CD4-positive, alpha-beta T cell treated with Interleukin-17A for 1 hour (primary cell): ENCODE results near the gene INTS2.
"Not testable (repeated sequence)": the region's sequence is repeated elsewhere in the genome, so short reads cannot be mapped to it uniquely, and the experiment has no call there.

Experiments
- DNase-seq: peaks from one replicate; pipeline ENCODE4 v3.0.0-alpha.2; 2020

Gene INTS2

DNA sequence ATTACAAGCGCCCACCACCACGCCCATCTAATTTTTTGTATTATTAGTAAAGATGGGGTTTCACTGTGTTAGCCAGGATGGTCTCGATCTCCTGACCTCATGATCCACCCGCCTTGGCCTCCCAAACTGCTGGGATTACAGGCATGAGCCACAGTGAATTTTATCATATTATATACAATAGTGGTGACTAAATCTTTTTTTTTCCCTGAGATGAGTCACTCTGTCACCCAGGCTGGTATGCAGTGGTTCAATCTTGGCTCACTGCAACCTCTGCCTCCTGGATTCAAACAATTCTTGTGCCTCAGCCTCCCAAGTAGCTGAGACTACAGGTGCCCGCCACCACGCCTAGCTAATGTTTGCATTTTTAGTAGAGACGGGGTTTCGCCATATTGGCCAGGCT is 41.9 kb downstream of the INTS2 start:
- DNase-seq = not testable (repeated sequence)

DNA sequence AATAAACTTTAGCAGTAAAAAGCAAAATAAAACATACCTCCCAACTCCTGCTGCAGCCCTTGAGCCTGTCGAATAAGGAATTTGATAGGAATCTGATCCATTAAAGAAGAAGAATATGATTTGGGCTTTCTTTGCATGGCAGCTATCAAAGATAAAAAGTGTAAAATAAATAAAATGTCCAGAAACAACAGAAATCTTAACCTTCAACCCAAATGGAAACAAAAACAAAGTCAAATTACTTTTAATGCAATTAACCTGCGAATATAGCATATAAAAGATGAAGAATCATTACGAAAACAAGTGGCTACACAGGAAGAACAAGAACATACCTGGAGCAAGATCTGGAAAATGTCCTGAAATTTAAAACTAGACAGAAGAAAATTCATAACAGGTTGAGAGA is 42.9 kb downstream of the INTS2 start:
- DNase-seq = no peak

DNA sequence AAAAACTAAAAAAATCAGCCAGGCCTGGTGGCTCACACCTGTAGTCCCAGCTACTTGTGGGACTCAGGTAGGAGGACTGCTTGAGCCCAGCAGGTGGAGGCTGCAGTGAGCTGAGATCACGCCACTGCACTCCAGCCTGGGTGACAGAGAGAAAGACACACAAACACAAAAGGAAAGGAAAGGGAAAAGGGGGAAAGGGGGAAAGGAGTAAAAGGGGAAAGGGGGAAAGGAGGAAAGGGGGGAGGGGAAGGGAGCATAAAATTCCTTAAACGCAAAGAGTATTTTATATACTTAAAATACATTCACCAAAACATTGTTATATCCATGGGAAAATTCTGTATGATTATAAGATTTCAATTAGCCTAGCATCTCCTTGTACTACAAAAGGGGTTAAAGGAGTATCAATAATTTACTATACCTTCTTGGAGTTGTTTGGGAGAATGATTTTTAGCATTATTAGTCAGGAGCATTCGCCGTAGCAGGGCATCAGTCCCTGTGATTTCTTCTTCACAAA is 47.1 kb downstream of the INTS2 start:
- DNase-seq = no peak

DNA sequence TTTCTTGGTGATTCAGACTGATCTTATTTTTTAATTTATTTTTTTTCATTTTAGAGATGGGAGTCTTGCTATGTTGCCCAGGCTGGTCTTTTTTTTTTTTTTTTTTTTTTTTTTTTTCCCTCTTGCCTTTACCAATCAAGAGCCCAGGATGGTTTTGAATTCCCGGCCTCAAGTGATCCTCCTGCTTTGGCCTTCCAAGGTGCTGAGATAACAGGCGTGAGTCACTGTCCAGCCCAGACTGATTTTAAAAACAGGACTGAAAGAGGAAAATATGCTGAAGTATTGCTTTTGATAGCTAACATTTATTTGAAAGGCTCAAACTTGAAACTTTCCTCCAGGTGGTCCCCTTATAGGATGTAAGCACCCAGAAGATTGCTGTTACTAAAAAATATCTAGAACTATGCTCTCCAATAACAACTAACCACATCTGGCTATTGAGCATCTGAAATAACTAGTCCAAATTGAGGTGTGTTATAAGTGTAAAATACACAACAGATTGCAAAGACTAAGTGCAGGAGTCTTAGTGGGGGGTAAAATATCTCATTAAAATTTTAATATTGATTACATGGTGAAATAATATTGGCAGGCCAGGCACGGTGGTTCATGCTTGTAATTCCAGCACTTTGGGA is 48.7 kb downstream of the INTS2 start:
- no peak for DNase-seq

DNA sequence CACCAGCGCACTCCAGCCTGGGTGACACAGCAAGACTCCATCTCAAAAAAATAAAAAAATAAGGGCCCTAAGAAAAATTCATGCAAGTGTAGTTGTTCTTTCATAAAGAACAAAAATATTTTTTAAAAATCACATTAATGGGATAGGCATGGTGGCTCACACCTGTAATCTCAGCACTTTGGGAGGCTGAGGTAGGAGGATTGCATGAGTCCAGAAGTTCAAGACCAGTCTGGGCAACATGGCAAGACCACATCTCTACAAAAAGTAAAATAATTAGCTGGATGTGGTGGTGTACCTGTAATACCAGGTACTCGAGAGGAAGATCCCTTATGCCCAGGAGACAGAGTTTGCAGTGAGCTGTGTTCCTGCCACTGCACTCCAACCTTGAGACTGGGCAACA is 49.3 kb downstream of the INTS2 start:
- DNase-seq = no peak

DNA sequence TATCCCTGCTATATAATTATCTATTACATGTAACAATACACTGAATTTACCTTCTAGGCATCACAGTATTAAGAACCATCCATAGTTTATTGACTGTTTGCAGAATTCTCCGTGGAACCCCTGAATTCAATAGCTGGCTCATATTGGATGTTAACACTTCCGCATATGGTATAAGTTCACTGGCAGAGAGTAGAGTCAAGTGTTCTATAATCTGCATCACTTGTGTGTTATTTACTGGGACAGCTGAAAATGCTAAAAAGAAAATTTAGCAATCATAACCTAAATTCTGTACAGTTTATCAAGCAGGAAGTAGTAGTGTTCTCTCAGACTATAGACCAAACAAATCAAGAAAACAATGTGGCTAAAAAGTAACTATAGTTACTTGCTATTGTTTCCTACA is 49.9 kb downstream of the INTS2 start:
- DNase-seq = no peak

DNA sequence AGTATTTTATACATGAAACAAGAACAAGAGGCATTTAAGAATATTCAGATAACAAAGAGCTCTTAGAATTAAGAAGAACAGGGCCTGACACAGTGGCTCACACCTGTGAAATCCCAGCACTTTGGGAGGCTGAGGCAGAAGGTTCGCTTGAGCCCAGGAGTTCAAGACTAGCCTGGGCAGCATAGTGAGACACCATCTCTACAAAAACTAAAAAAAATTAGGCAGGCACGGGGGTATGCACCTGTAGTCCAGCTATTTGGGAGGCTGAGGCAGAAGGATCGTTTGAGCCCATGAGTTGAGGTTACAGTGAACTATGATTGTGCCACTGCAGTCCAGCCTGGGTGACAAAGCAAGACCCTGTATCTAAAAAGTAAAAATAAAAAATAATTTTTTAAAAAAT is 52.0 kb downstream of the INTS2 start:
- no peak for DNase-seq

DNA sequence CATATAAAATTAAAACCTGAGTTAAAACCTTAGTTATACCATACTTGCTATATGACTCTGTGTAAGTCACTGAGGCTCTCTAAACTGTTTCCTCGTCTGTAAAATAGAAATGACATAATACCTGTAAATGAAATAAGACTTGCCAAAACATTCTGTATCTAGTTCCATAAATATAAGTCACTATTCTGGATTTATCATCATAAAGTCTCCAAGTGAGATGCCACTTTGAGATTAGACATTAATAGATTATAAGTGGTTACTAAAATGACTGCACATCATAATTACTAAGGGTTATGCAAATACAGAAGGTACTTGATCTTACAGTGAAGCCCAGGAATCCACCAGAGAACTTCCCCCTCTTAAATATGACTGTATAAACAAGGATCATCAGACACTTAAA is 52.5 kb downstream of the INTS2 start:
- no peak for DNase-seq

DNA sequence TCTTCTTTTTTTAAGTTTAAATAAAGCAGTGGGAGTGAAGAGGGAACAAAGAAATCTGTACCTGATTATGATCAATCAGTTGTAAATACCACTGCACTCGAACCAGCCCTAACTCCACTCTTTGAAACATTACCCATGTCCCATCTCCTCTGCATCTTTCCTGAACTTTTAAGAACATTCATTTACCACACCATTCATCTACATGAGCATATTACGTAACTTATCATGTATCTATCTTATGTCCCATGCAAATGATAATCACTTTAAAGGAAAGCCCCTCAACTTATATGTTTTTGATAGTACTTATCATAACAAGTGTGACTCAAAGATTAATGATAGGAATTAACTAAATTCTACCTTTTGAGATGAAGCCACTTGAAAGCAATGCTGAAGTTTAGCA is 53.7 kb downstream of the INTS2 start:
- DNase-seq = no peak

DNA sequence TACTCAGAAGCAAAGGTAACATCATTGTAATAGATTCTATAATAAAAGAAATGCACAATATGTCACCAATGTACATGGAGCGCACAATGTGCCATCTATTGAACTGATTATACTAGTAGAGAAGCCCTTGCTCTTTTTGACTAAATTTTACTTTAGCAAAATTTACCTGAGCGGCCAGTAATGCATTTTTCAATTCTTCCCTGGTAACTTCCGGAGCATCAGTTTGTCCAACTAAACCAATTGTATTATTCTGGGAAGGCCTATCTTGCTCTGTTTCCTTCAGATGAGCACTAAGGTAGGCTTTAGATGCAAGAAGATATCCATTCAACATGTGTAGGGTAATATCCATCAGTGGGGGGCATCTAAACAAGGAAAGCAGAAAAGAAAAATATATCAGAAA is 55.7 kb downstream of the INTS2 start:
- DNase-seq = no peak

DNA sequence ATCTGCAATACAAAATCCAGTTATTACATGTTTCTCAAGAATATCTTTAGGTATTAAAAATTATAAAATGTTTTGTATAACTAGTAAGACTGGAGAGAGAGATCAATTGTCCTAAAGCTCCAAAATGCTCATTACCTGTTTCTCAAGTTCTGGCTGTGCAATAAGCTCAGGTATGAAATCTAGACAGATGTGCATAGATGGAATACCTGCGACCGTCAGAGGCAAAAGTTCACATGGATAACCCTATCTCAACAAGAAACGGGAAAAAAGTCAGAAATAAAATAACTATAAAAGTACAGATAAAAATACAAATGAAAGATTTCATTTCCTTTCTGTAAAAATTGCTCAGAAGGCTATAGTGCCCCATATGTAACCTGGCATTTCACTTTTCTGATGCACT is 58.6 kb downstream of the INTS2 start:
- no peak for DNase-seq

DNA sequence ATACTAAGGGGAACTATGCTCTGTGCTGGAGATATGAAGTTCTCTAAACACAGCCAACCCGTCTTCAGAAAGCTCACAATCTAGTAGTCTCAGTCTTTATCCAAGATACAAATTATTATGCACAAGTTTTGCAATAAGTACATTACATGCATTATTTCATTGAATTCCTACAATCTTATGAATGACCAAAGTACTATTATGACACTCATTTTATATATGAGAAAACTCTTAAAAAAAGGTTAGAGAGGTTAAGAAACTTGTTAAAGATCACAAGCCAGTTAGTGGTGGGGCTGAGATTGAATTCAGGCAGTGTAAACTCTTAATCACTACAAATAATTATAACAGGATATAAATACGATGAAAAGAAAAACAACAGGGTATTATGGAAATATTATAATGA is 59.7 kb downstream of the INTS2 start:
- no peak for DNase-seq

DNA sequence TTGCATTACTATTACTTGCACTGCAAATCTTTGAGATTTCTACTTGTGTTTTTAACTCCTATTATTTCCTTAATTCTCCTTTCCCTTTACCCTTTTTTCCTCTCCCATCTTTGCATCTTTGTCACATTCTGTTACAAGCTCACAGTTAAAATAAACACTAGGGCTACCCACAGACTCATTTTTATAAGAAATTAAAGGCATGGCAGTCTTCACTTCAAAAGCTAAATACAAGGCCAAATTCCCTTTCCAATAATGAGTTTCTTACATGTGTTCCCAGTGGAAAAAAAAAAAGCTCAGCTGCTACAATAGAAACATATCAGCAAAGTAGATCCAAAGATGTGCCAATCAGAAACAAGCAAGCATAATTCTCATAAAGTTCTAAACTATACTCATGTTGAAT is 60.7 kb downstream of the INTS2 start:
- DNase-seq = no peak

DNA sequence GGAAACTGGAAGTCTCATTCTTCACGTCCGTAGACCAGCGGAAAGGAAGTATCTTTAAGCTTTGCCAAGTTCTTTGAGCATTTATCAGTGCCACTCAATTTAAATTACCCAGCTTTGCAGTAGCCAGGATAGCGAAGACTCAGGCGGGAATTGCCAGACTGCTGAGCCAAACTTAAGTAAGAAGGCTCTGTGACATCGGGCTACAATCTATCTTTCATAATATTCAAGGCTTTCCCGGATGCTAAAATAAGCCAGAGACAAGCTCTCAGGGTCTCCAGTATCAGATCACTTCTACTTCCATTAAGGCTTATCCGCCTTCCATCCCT is 64.0 kb downstream of the INTS2 start:
- no peak for DNase-seq

DNA sequence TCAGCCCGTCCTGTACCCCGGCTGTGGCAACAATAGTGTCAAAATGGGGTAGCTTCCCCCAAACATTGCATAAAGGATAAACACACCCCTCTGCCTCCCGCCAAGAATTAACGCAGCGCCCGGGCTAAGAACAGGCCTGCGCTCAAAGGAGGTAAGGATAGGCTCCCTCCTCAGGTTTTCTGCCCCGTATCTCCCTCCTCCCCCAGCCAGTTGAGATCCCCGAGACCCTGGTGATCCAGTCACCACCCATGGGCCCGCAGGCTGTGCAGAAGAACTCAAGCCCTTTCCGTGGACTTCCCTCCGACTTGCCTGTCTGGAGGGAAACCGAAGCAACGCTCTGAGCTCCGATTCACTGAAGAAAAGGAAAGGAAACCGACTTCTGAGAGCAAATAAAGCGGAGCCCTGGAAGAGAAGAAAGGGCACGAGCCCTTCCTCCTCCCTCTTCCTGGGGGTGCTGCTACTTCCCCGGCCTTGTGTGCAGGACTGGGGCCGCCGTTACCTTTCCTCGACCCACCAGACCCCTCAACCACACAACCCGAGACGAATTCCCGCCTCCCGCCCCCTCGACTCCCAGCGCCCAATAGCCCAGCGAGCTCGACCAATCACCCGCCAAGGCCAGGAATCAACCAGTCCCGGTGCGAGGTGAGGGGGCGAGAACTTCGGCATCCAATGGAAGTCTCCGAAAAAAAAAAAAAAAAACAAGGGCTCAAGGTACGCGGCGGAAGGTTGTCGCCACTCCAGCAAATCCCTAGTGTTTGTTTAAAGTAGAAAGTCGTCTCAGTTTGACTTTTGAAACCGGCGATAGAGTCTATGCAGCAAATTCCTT is 64.6 kb downstream of the INTS2 start, which contains the start of gene BRIP1:
Gene BRIP1 (minus strand): TSS at position 554 of the 826 bp plus-strand sequence. CDS start 1,989 bp downstream, outside the sequence.
- peak; percentile 90 for DNase-seq

DNA sequence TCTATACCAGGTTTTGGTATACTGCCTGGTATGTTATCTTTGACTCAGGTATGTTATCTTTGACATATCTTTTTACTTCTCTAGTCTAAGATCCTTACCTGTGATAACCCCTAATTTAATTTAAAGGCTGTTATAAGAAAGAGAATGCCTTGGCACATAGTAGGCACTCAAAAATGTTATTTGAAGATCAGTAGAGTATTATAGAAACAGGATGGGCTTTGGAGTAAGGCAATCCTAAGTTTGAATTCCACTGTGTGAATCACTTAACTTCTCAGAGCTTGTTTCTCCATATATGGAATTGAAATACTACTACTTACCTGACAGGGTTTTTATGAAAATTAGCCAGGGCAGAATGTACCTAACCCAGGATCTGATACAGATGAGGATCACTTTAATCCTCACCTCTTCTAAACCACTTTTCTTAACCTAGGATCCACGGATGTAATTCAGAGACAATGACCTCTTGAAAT is 65.6 kb downstream of the INTS2 start:
- no peak for DNase-seq

DNA sequence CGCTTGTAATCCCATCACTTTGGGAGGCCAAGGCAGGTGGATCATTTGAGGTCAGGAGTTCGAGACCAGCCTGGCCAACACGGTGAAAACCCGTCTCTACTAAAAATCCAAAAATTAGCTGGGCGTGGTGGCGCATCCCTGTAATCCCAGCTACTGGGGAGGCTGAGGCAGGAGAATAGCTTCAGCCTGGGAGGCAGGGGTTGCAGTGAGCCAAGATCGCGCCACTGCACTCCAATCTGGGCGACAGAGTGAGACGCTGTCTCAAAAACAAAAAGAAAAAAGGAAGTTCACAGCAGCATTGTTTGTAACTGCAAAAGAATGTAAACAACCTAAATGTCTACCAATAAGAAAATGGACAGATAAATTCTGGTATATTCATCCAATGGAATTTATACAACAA is 67.4 kb downstream of the INTS2 start:
- not testable (repeated sequence) for DNase-seq

DNA sequence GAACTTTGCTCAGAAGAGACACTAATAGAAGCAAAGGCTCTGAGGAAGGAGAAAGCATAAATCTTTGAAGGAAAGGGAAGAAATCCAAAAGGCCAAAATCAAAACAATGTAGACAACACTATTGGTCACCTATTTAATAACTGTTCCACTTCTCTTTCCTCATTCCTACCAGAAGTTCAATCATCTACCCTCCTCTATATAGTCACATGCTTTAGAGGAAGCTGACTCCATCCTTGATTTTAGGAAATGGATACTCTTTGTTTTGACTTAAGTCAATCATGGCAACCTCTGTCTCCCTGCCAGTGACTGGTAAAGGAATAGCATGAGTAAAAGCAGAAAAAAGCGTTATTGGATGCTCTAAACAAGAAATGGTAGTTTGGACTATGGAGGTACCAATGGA is 71.7 kb downstream of the INTS2 start:
- DNase-seq = no peak

DNA sequence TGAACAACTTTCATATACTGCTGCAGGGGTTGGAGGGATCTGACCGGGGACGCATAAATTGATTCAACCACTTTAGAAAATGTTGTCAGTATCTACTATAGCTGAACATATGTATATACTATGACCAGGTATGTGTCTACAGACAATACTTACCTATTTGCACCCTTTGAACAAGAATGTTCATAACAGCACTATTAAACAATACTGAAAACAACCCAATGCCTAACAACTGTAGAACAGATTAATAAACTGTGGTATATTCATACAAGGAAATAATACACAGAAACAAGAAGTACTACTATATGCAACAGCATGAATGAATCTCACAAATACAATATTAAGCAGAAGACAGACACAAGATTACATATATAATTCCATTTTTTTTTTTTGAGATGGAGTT is 74.9 kb downstream of the INTS2 start:
- no peak for DNase-seq

DNA sequence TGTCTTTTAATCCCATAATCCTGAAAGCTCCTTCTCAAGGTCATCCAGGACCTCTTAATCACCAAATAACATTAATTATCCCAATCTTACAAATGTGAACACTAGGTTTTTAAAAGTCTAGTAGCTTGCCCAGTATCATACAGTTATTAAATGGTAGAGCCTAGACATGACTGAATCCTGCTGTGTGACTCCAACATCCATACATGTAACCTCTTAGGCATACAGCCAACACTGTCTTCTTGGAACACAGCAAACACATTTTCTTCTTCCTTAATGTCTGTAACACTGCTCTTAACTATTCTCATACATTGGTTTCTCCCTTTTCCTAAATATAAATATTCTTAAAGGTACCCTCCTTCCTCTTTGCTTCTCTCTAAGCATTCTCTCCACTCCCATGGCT is 78.1 kb downstream of the INTS2 start:
- no peak for DNase-seq

DNA sequence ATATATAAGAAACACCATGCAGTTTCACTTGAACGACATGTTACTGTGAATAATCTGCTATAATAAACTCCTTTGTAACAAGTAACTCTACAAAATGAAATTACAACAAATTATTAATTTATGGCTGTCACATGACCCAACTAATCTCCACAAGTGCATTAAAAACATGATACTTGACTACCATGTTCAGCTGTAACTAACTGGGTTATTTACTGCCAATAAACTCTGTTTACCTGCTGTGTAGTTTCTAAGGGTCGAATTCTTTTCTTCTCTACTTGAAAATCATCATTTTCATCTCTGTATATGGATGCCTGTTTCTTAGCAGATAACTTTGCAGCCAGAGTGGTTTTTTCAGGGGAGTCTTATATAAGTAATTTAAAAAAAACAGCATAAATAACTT is 78.9 kb downstream of the INTS2 start:
- DNase-seq = no peak

DNA sequence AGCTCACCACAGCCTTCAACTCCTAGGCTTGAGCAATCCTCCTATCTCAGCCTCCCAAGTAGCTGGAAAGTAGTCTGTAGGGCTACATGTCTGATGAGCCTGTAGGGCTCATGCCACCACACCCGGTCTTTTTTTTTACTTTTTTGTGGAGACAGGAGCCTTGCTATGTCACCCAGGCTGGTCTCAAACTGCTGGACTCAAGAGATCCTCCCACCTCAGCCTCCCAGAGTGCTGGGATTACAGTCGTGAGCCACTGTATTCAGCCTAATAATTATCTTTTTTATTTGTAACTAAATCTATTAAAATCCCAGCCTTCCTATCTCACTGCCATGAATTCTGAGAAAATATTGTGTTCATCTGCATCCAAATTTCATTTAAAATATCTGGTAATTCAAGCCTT is 79.5 kb downstream of the INTS2 start:
- no peak for DNase-seq

DNA sequence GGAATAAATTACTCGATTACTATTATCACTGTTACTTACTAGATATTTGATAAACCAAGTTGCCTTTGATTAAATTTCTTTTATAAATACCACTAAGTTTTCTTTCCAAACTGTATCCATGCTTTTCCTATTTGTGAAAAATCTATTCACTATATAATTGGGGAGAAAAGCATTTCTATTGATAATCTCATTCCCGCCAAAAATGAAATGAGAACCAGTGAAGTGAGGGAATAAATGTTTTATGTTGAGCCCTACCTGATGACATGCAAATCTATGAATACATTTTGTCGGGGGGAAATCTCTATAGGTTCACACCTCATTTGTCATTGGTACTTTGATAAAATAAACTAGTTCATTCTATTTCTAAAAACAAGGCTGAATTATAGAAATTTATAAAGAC is 80.1 kb downstream of the INTS2 start:
- no peak for DNase-seq

DNA sequence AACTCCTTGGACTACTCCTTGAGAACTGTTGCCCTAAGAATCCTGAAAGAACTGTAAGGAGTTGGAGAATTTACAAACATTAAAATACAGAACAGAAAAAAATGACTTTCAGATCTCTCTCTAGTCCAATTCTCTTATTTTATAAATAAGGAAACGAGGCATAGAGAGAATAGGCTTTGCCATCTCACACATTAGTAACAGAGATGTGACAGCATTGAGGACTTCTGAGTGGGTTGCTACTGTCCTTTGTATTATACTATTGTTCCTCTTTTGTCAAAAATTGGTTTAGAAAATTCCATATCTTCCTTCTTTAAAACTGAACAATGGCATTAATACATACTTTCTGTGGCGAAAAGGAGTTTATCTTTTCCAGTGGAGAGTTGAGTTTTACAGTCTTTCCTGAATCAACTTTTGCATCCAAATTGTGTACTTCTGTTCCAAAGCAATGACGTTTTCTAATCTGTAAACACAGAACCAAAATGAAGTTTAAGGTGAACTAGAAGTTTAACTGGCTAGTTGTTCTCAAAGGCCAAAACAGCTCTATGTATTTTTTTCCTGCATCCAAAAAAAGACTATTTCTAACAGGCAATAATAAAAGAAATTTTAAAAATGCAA is 80.9 kb downstream of the INTS2 start:
- DNase-seq = no peak
